GM23338 (cell line): Measurements from ENCODE around the gene SERPINA6. TPM values are rescaled to one million over a fixed set of nuclear protein-coding genes. Genes with fewer than 3 reads are reported as not detected.

ENCODE experiments used
- ATAC-seq: fragments of 200-7000 bp; cut with Tn5 transposase; 3 replicates; pipeline ENCODE4 v1.9.1; 2020
- DNase-seq: peaks from one replicate; pipeline ENCODE4 v3.0.0-alpha.2; 2015; ENCODE audit warnings: low spot score
- H2AFZ ChIP-seq: fragments of 200-600 bp; sonication (generic); 2 replicates; pipeline ENCODE4 v1.8.0; 2016; ENCODE audit warnings: antibody characterized with exemption, mild to moderate bottlenecking, moderate library complexity
- H3F3A ChIP-seq: fragments of 200-600 bp; sonication (generic); replicated peaks from 2 replicates; pipeline ENCODE4 v1.8.0; 2017; ENCODE audit warnings: antibody characterized with exemption, mixed run types, low read depth
- H3K27ac ChIP-seq: fragments of 200-600 bp; sonication (generic); 2 replicates; pipeline ENCODE4 v1.6.1; 2016; ENCODE audit warnings: low read depth
- H3K27me3 ChIP-seq: fragments of 200-600 bp; sonication (generic); 2 replicates; pipeline ENCODE4 v1.8.0; 2016; ENCODE audit warnings: mild to moderate bottlenecking, mixed run types, moderate library complexity; ENCODE audit not compliant: insufficient read depth
- H3K36me3 ChIP-seq: fragments of 200-600 bp; sonication (generic); 2 replicates; pipeline ENCODE4 v1.8.0; 2016; ENCODE audit warnings: mild to moderate bottlenecking; ENCODE audit not compliant: insufficient read depth
- H3K4me1 ChIP-seq: fragments of 200-600 bp; sonication (generic); 2 replicates; pipeline ENCODE4 v1.8.0; 2016; ENCODE audit warnings: mild to moderate bottlenecking, moderate library complexity; ENCODE audit not compliant: insufficient read depth
- H3K4me2 ChIP-seq: fragments of 200-600 bp; sonication (generic); 2 replicates; pipeline ENCODE4 v1.7.1; 2017; ENCODE audit warnings: mixed run types
- H3K4me3 ChIP-seq: fragments of 200-600 bp; sonication (generic); 2 replicates; pipeline ENCODE4 v1.6.1; 2016; ENCODE audit warnings: mixed run types
- H3K79me2 ChIP-seq: fragments of 200-600 bp; sonication (generic); replicated peaks from 2 replicates; pipeline ENCODE4 v1.8.0; 2017; ENCODE audit warnings: mild to moderate bottlenecking; ENCODE audit not compliant: insufficient read depth
- H3K9me2 ChIP-seq: fragments of 200-600 bp; sonication (generic); 2 replicates; pipeline ENCODE4 v1.8.0; 2017; ENCODE audit not compliant: insufficient read depth
- H4K20me1 ChIP-seq: fragments of 200-600 bp; sonication (generic); replicated peaks from 2 replicates; pipeline ENCODE4 v1.8.0; 2017; ENCODE audit warnings: mild to moderate bottlenecking; ENCODE audit not compliant: insufficient read depth
- H3K27ac Mint-ChIP-seq: 2 replicates; pipeline ENCODE4 v1.8.0; 2020; ENCODE audit warnings: inconsistent platforms, mild to moderate bottlenecking, moderate library complexity, mixed read lengths
- H3K27me3 Mint-ChIP-seq: 3 replicates; pipeline ENCODE4 v1.8.0; 2022; ENCODE audit warnings: low read depth, mild to moderate bottlenecking, moderate library complexity, mixed read lengths, inconsistent platforms; ENCODE audit not compliant: insufficient read depth, poor library complexity
- H3K36me3 Mint-ChIP-seq: 3 replicates; pipeline ENCODE4 v1.8.0; 2021; ENCODE audit warnings: low read depth, mild to moderate bottlenecking, inconsistent platforms, moderate library complexity, mixed read lengths
- H3K4me1 Mint-ChIP-seq: 3 replicates; pipeline ENCODE4 v1.8.0; 2020; ENCODE audit warnings: mild to moderate bottlenecking, inconsistent platforms, mixed read lengths
- H3K4me3 Mint-ChIP-seq: 3 replicates; pipeline ENCODE4 v1.8.0; 2021; ENCODE audit warnings: moderate library complexity, mild to moderate bottlenecking, inconsistent platforms, mixed read lengths
- H3K9me3 Mint-ChIP-seq: 3 replicates; pipeline ENCODE4 v1.8.0; 2020; ENCODE audit warnings: moderate library complexity, mild to moderate bottlenecking, inconsistent platforms, mixed read lengths
- CREB1 ChIP-seq: fragments of 250-450 bp; sonication (Bioruptor Pico); IDR thresholded peaks from 2 replicates; pipeline ENCODE4 v1.5.0; 2020; ENCODE audit warnings: low read depth, mild to moderate bottlenecking, moderate library complexity
- CTCF ChIP-seq, 2 experiments: fragments of 200-600 bp in 1 of 2; sonication (generic) in 1 of 2; conservative IDR thresholded peaks; 2 replicates each; pipeline versions ENCODE4 v1.5.1 to v1.6.1; 2016 to 2017; ENCODE audit warnings: antibody characterized with exemption in 2 of 2, low read depth in 2 of 2, mild to moderate bottlenecking in 2 of 2, moderate library complexity in 1 of 2
- ETS1 ChIP-seq: IDR thresholded peaks from 2 replicates; pipeline ENCODE4 v1.6.1; 2016; ENCODE audit warnings: antibody characterized with exemption
- EZH2 ChIP-seq: fragments of 200-600 bp; sonication (generic); IDR thresholded peaks from one replicate; pipeline ENCODE4 v1.8.0; 2017; ENCODE audit warnings: antibody characterized with exemption, mild to moderate bottlenecking, low read depth; ENCODE audit not compliant: unreplicated experiment
- EZH2phosphoT487 ChIP-seq: fragments of 200-600 bp; sonication (generic); IDR thresholded peaks from one replicate; pipeline ENCODE4 v1.8.1; 2018; ENCODE audit warnings: antibody characterized with exemption; ENCODE audit not compliant: unreplicated experiment
- JUNB ChIP-seq: IDR thresholded peaks from one replicate; pipeline ENCODE4 v1.6.1; 2016; ENCODE audit warnings: antibody characterized with exemption; ENCODE audit not compliant: unreplicated experiment
- NANOG ChIP-seq: IDR thresholded peaks from 2 replicates; pipeline ENCODE4 v1.6.1; 2016; ENCODE audit warnings: antibody characterized with exemption, borderline replicate concordance
- POLR2AphosphoS5 ChIP-seq: IDR thresholded peaks from 2 replicates; pipeline ENCODE4 v1.6.1; 2016; ENCODE audit warnings: antibody characterized with exemption, low read depth
- REST ChIP-seq: IDR thresholded peaks from one replicate; pipeline ENCODE4 v1.6.1; 2018; ENCODE audit warnings: antibody characterized with exemption; ENCODE audit not compliant: unreplicated experiment
- STAT1 ChIP-seq: IDR thresholded peaks from one replicate; pipeline ENCODE4 v1.6.1; 2016; ENCODE audit warnings: antibody characterized with exemption; ENCODE audit not compliant: unreplicated experiment
- ZNF114 ChIP-seq: fragments of 250-450 bp; sonication (Bioruptor Pico); IDR thresholded peaks from 2 replicates; pipeline ENCODE4 v1.5.0; 2020; ENCODE audit warnings: mild to moderate bottlenecking, moderate library complexity
- ZNF331 ChIP-seq: fragments of 250-450 bp; sonication (Bioruptor Pico); IDR thresholded peaks from 2 replicates; pipeline ENCODE4 v1.5.0; 2020; ENCODE audit warnings: low read depth, mild to moderate bottlenecking, moderate library complexity
- ZNF462 ChIP-seq: fragments of 250-450 bp; sonication (Bioruptor Pico); IDR thresholded peaks from 2 replicates; pipeline ENCODE4 v1.5.0; 2020; ENCODE audit warnings: mild to moderate bottlenecking, moderate library complexity
- polyA plus RNA-seq: library from polyadenylated mRNA; unstranded; fragments of >200 nt; fragmentation: Nextera tagmentation; extraction: Ambion mirVana; gene quantifications from 2 replicates; pipeline ENCODE4 v1.2.1, GENCODE V29; 2016
- total RNA-seq: library from RNA; depleted of rRNA; stranded (reverse); fragments of >200 nt; shearing (Covaris generic); gene quantifications from 2 replicates; pipeline ENCODE4 v1.2.3, GENCODE V29; 2014

Gene SERPINA6
- total and polyA plus RNA-seq, 2 experiments from 2014 or later: not detected

GRCh38 chr14:94290197-94290596, 32.9 kb downstream of the SERPINA6 start:
- Histone ChIP-seq H3K27ac (no peak overlapping the region), H3K4me2 (no peak overlapping the region), H3F3A (no peaks in the 10 kb centered on the region), H3K4me3 (no peak overlapping the region), H4K20me1 (no peaks in the 10 kb centered on the region), H3K27me3 (no peaks in the 10 kb centered on the region), H3K36me3 (no peaks in the 10 kb centered on the region), H3K4me1 (no peaks in the 10 kb centered on the region; the same call in 1 of the 2 replicates), H3K9me2 (0 out of 2 replicates have a peak, but pooled peaks cover 10% of the 10 kb centered on the region), H2AFZ (no peak overlapping the region), H3K79me2 (no peaks in the 10 kb centered on the region)
- TF ChIP-seq ZNF462 (CRISPR knock-in tag) (no peak), ZNF114 (CRISPR knock-in tag) (no peak), ZNF331 (no peak), JUNB (no peak), EZH2 (no peak), STAT1 (no peak), ETS1 (no peak), POLR2AphosphoS5 (no peak), CREB1 (CRISPR knock-in tag) (no peak), CTCF (conservative IDR thresholded peaks at IDR 0.05; ENCODE audit: low read depth in 2 of 2) (no peak), EZH2phosphoT487 (no peak), NANOG (no peak), REST (no peak)
- H3K9me3 Mint-ChIP-seq: no peaks in the 10 kb centered on the region
- H3K27me3 Mint-ChIP-seq: peaks cover 6% of the 10 kb centered on the region
- peaks cover 7% of the 10 kb centered on the region; the same call in 2 of the 3 replicates for H3K4me1 Mint-ChIP-seq
- H3K27ac Mint-ChIP-seq: no peak overlapping the region
- H3K36me3 Mint-ChIP-seq: no peaks in the 10 kb centered on the region
- H3K4me3 Mint-ChIP-seq: no peak overlapping the region
- DNase-seq: no peak
- no peak for ATAC-seq
